Inflammatory macrophage (primary cell): ENCODE results near the gene DDAH2.
"Not testable (repeated sequence)": the region's sequence is repeated elsewhere in the genome, so short reads cannot be mapped to it uniquely, and the experiment has no call there.

Source experiments
- DNase-seq, 2 donors: peaks; one replicate each; pipeline ENCODE4 v3.0.0-alpha.2; 2020 to 2022

DDAH2 gene

DNA sequence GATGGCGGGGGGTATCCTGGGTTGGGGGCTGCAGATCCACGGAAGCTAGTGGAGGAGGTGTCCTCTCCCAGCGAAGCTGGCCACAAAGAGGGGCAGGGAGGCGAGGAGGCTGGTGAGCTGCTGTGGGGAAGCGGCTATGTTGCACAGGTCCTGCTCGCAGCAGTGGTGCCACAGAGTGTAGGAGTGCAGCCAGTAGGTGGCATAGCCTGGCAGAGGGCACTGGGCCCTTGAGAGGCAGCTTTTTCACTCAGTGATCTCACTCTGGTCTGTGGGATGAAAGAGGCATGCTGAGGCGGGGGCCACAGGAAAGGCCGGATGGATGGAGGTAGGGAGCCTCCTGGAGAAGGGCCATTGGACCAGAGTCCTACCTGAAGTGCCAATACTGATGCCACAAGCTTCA, 16.8 kb downstream of the DDAH2 start:
- peak; percentile 9 to 15 for DNase-seq

DNA sequence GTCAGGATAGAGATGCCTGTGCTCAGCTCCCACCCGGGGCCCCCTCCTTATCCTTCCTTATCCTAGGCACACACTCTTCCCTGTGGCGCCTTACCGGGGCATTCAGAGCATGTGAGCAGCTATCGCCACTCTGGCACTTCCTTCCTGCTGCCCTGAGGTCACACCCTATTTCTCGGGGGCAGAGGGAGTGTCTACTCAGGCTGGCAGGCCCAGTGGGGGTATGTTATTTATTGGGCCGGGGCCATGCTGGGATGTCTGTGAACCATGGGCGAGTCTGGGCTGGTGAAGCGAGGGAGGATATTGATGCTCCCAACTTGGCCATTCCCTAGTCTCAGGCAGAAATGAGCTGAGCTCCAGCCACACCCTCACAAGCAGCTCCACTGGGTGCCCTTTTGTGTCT, 17.9 kb downstream of the DDAH2 start:
- DNase-seq = peak; percentile 30 to 53

DNA sequence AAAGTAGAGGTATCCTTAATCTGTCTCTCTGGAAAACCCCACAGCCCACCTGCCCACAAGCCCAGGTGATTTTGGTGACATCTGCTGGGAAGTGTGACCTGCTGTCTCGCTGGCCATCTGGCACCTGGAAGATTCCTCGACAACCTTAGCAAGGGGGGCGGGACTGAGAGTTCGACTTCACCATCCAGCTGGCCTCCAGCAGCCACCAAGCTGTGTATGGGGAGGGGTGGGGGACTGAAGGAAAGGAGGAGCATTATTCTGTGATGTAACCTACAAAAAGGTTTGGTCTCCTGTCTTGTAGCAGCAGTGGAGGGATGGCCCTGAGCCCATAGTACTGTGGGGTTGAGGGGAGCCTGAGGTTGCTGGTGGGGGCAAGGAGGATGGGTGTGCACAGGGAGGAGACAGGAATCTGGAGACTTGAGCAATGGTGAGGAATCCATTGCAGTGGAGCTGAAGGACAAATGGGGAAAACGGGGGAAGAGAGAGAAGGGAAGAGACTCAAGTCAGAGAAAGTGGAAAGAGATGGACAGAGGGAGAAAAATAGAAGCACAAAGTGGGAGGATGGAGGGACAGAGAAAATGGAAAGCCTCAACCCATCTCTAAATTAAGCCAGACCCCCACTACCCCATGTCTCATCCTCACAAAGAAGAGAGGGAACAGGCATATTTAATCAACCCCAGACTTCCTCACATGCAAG, 18.4 kb downstream of the DDAH2 start:
- no peak for DNase-seq

- not testable (repeated sequence) for DNase-seq
Observed at GRCh38 chr6:31709157-31709556, 19.9 kb downstream of the DDAH2 start.

- DNase-seq = no peak
Observed at GRCh38 chr6:31708224-31708623, 20.9 kb downstream of the DDAH2 start.

GRCh38 chr6:31707701-31708100, 21.4 kb downstream of the DDAH2 start:
- no peak for DNase-seq

DNA sequence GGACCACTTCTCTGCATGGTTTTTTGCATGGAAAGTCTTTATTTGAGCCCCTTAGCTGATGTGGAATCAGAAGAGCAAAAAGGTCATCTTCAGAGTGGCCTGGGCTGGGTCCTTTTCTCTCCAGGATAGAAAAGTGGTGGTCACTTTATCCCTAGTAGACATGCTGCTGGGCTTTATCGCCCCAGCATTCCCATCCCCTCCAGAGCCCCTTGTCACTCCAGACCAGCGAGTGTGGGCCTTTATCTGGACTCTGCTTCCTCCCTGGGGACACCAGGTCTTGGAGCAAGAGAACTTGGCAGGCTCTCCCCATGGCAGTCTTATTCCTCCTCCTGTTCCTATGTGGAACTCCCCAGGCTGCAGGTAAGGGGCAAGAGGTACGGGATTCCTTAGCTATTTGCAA, 22.5 kb downstream of the DDAH2 start, which contains the start of gene LY6G6F:
Gene LY6G6F (plus strand): TSS at position 268 of the 400 bp plus-strand sequence. CDS start 41 bp downstream, at position 309.
- DNase-seq = no peak

DNA sequence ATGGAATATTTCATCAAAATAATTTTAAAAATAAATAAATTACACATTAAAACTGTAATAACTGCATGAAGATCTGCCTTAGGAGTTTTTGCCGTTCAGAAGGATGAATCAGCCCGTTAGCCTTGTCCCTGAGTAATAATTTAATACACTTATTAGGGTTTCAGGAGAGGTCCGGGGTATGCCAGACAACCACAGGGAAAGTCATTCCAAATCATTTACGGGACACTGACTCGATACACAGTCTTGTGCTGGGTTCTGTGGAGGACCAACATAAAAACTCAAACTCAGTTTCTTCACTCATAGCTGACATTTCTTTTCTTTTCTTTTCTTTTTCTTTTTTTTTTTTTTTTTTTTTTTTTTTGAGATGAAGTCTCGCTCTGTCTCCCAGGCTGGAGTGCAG, 23.2 kb downstream of the DDAH2 start:
- no peak for DNase-seq

DNA sequence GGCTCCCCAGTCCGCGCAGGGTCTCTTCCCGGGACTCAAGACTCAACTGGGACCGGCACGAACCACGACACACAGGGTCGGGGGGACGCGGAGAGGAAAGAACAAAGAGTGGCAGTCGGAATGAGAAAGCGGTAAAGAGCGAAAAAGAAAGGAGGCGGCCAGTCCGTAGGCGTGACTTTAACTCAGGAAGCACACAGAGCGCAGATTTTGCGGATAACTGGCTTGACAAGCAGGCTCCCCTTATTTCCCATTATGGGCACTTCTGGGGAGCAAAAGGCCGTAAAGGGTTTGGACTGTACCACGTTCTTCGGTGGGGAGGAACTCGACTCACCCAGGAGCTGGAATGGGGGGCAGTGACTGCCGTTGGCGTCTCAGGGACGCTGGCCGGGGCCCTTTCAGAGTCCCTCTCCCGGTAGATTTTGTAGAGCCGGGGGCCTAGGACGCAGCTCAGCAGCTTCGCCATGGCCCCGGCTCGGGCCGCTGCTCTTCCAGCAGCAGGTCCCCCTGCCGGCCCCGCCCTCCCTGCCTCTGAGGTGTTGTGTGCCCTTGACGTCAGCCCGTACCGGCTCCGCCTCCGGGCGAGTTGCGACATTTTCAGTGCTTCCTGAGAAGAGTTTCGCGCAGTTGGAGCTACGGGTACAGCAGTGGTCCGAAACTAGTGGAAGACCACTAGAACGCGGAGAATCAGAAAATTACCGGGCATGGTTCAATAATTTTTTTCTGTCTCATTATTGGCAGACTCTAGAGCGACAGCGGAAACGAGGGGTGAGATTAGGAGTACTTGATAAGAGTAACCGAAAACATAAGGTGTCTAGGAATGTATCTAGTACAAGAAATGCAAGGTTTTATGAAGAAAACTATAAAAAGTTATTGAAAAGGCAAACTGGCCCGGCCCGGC, 26.0 kb downstream of the DDAH2 start, which contains the start of gene ABHD16A:
Gene ABHD16A (minus strand): TSS at position 506 of the 898 bp plus-strand sequence. CDS start 43 bp downstream, at position 463.
- peak; percentile 99 for DNase-seq

- peak in 1 of 2 donors; percentile 44 for DNase-seq
Observed at GRCh38 chr6:31702405-31702818, 26.7 kb downstream of the DDAH2 start.

DNA sequence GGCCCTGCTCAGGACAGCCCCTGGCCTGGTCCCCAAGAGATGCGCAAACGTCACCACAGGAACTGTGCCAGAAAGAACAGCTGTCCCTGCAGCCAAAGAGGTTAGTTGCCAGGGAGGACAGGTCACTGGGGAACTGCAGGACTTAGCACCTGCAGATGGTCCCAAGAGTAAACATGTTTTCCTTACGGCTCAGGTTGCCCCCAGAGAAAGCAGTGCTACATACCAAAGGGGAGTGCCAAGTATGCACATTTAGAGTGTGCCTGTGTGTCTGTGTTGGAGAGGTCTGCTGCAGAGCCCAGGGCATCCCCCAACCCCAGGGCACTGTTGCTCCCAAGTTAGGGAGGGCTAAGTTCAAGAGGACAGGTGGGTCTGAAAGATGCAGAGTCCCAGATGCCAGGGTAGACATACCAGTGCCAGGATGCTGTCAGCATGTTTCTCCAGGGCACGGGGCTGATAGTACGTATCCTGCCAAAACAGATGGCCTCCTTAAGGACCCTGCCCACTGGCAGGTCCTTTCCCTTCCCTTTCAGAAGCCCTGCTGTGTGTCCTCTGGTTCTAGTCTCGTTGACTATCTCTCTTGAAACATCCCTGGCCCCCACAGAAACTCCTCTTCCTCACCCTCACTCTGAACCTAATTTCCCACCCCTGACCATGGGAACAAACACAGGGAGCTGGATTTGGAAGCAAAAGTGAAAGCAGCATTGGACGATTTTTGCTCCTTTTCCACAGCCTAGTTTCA, 27.3 kb downstream of the DDAH2 start:
- DNase-seq = no peak

GRCh38 chr6:31700740-31701401, 28.2 kb downstream of the DDAH2 start:
- no peak for DNase-seq

DNA sequence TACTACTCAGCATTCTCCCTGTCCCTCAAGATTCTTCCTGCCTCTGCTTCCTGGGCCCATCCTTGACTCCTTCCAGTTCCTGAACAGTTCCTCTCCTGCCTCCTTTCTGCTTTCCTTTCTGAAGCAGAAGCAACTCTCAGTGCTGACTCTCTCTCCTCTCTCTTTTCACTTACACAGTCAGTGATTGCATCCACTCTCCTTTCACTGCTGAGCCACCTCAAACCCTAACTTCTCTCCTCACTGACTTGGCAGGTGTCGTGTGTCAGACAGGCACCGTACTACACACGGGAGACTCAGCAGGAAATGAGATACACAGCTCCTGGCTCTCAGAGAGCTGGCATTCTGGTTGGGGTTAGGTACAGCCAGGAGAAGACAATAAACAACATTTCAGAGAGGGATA, 31.5 kb downstream of the DDAH2 start:
- DNase-seq = no peak

DNA sequence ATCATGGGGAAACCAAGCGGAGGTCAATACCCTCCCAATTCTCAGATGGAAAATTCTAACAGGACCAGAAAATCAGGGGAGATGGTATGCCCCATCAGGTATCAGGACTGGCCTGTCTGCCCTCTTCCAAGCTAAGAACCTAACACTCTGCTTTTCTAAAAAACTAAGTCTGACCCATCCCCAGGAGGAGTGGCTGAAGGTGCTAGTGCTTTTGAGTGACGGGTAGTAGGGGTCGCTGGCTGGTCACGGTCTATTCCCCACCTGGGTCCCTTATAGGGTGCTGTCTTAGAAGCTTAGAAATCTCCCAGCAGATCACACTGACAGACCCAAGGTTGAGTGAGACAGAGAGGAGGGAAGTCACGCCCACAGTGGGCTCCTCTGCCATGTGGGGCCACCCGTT, 35.6 kb downstream of the DDAH2 start:
- peak in 1 of 2 donors; percentile 29 for DNase-seq

- DNase-seq = no peak
Observed at GRCh38 chr6:31692886-31693285, 36.2 kb downstream of the DDAH2 start.

DNA sequence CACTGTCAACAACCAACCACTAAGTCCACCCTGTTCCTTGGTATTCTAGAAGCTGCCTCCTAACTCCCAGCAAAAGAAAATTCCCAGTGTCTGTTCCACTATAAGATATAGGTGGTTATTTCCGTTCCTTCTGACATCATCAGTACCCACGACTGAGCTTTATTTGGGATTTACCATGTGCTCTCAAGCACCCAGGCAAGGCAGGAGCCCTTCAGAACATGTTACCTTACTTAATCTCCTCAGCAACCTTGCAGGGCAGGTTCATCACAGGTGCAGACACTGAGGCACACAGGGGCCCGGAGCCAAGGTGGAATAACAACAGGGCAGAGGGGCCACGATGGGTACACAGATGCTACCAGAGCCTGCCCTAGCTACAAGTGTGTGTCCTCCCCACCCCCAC, 36.7 kb downstream of the DDAH2 start:
- DNase-seq = no peak

- no peak for DNase-seq
Observed at GRCh38 chr6:31691564-31692108, 37.5 kb downstream of the DDAH2 start.

GRCh38 chr6:31691078-31691463, 38.0 kb downstream of the DDAH2 start:
- no peak for DNase-seq

- peak in 1 of 2 donors; percentile 21 for DNase-seq
Observed at GRCh38 chr6:31690231-31691077, 38.6 kb downstream of the DDAH2 start.

GRCh38 chr6:31689249-31690110, 39.6 kb downstream of the DDAH2 start:
- no peak for DNase-seq
